Measurements from ENCODE around the gene MAD2L2. TPM values are rescaled to one million over a fixed set of nuclear protein-coding genes. Genes with fewer than 3 reads are reported as not detected.

MAD2L2 gene
- total and polyA plus RNA-seq, 9 of the 15 experiments (the other 6 are each of a cell fraction or from before 2014, with no cell fraction given), result 12.4 to 286 (median 143) TPM

DNA sequence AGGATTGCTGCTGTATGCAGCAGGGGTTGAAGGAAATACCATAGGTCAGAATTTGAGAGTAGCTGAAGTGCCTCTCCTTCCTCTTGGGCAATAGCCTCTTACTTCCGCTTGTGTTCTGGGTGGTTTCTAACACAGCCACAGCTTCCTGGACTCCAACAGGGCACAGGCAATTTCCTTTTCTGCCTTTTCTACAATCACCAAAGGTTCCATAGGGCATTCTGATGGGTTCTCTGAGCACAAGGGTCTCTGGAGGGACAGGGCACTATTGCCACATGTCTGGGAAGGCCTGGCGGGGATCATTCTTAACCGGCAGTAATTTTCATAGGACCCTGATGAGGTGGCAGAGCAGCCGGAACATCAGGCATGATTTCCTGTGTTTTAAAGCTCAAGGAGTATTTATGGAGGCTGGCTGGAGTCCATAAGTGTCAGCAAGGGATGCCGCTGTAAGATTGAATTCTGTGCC lies 49.5 kb upstream of the MAD2L2 start:
- TF ChIP-seq, protein P1, sequence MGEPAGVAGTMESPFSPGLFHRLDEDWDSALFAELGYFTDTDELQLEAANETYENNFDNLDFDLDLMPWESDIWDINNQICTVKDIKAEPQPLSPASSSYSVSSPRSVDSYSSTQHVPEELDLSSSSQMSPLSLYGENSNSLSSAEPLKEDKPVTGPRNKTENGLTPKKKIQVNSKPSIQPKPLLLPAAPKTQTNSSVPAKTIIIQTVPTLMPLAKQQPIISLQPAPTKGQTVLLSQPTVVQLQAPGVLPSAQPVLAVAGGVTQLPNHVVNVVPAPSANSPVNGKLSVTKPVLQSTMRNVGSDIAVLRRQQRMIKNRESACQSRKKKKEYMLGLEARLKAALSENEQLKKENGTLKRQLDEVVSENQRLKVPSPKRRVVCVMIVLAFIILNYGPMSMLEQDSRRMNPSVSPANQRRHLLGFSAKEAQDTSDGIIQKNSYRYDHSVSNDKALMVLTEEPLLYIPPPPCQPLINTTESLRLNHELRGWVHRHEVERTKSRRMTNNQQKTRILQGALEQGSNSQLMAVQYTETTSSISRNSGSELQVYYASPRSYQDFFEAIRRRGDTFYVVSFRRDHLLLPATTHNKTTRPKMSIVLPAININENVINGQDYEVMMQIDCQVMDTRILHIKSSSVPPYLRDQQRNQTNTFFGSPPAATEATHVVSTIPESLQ (CRISPR knock-in tag; IDR thresholded peaks at IDR 0.05), result no peak
- TF ChIP-seq NUFIP1 (IDR thresholded peaks at IDR 0.05; ENCODE audit: partially characterized antibody), result no peak
- TF ChIP-seq RBM14 (IDR thresholded peaks at IDR 0.05; ENCODE audit: borderline replicate concordance, insufficient read depth, low read depth, low read length), result no peak
- peak; percentile 30; the same call in 1 of the 2 replicates for TF ChIP-seq GABPA (tag; conservative IDR thresholded peaks at IDR 0.05; ENCODE audit: low read depth)
- TF ChIP-seq TEAD1 (CRISPR knock-in tag; IDR thresholded peaks at IDR 0.05), result no peak
- no peak for TF ChIP-seq TCF7L2 (IDR thresholded peaks at IDR 0.05; ENCODE audit: low read depth, low read length)
- TF ChIP-seq KLF1 (tag; IDR thresholded peaks at IDR 0.05), result no peak
- TF ChIP-seq PML (IDR thresholded peaks at IDR 0.05; ENCODE audit: low read length), result no peak
- peak; percentile 79 for TF ChIP-seq CEBPB (tag; IDR thresholded peaks at IDR 0.05)
- TF ChIP-seq FIP1L1 (IDR thresholded peaks at IDR 0.05; ENCODE audit: low read depth, low read length, poor library complexity, severe bottlenecking), result no peak
- TF ChIP-seq SNIP1 (IDR thresholded peaks at IDR 0.05; ENCODE audit: low read depth), result no peak
- TF ChIP-seq, protein P2, sequence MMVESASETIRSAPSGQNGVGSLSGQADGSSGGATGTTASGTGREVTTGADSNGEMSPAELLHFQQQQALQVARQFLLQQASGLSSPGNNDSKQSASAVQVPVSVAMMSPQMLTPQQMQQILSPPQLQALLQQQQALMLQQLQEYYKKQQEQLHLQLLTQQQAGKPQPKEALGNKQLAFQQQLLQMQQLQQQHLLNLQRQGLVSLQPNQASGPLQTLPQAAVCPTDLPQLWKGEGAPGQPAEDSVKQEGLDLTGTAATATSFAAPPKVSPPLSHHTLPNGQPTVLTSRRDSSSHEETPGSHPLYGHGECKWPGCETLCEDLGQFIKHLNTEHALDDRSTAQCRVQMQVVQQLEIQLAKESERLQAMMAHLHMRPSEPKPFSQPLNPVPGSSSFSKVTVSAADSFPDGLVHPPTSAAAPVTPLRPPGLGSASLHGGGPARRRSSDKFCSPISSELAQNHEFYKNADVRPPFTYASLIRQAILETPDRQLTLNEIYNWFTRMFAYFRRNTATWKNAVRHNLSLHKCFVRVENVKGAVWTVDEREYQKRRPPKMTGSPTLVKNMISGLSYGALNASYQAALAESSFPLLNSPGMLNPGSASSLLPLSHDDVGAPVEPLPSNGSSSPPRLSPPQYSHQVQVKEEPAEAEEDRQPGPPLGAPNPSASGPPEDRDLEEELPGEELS (CRISPR knock-in tag; IDR thresholded peaks at IDR 0.05; ENCODE audit: borderline replicate concordance), result no peak
- TF ChIP-seq, protein P3, sequence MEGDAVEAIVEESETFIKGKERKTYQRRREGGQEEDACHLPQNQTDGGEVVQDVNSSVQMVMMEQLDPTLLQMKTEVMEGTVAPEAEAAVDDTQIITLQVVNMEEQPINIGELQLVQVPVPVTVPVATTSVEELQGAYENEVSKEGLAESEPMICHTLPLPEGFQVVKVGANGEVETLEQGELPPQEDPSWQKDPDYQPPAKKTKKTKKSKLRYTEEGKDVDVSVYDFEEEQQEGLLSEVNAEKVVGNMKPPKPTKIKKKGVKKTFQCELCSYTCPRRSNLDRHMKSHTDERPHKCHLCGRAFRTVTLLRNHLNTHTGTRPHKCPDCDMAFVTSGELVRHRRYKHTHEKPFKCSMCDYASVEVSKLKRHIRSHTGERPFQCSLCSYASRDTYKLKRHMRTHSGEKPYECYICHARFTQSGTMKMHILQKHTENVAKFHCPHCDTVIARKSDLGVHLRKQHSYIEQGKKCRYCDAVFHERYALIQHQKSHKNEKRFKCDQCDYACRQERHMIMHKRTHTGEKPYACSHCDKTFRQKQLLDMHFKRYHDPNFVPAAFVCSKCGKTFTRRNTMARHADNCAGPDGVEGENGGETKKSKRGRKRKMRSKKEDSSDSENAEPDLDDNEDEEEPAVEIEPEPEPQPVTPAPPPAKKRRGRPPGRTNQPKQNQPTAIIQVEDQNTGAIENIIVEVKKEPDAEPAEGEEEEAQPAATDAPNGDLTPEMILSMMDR (IDR thresholded peaks at IDR 0.05 in 2 of 3, conservative IDR thresholded peaks at IDR 0.05 in 1 of 3; ENCODE audit: insufficient read depth in 2 of 3, low read depth in 1 of 3, low read length in 3 of 3), result no peak
- no peak for TF ChIP-seq SOX6 (IDR thresholded peaks at IDR 0.05)
- peak; percentile 76 for TF ChIP-seq CEBPG (CRISPR knock-in tag; IDR thresholded peaks at IDR 0.05)
- TF ChIP-seq CEBPG (tag; conservative IDR thresholded peaks at IDR 0.05 in 1 of 2, IDR thresholded peaks at IDR 0.05 in 1 of 2), result peak; percentile 18 to 42; a peak in 3 of 4 replicates
- TF ChIP-seq ZFPM2 (CRISPR knock-in tag; IDR thresholded peaks at IDR 0.05), result no peak
- BruUV-seq (replicated peaks), result no TSS peak
- no peak for ATAC-seq
- H3K4me1 ChIP-seq (replicated peaks in 1 of 2; ENCODE audit: control insufficient read depth in 2 of 2, insufficient read depth in 2 of 2, low read length in 2 of 2), result peaks cover 27 to 38% of the 10 kb centered on the region in 2 experiments
- ChIA-PET POLR2A (interaction anchor here (0.6 to 1.2 kb wide), 3 partner anchors 10 to 76 kb away, joined by 3 to 5 read pairs (median 3); partner anchors contain the start of gene CLCN6), CTCF (ENCODE audit: low intra/inter-chr PET ratio) (no interaction called here)
- no peaks in the 10 kb centered on the region for H4K20me1 ChIP-seq (replicated peaks; ENCODE audit: control insufficient read depth, insufficient read depth, low read length)
- peaks cover 5% of the 10 kb centered on the region for H3K9me1 ChIP-seq (ENCODE audit: control insufficient read depth, insufficient read depth, low read length)
- no peak overlapping the region for H3K9ac ChIP-seq (ENCODE audit: insufficient read depth in 1 of 2, low read depth in 2 of 2, low read length in 2 of 2)
- no peak overlapping the region for H3K4me3 ChIP-seq
- peak overlapping the region; percentile 21; the same call in 1 of the 2 replicates for H2AFZ ChIP-seq (ENCODE audit: low read depth, low read length)
- no peak overlapping the region for H3K4me2 ChIP-seq (ENCODE audit: insufficient read depth, low read length)
- FAIRE-seq, result no peak
- no peaks in the 10 kb centered on the region for H3K27me3 ChIP-seq (ENCODE audit: control insufficient read depth in 2 of 2, insufficient read depth in 2 of 2, low read length in 2 of 2)
- 78% methylated on average over 5 of the region's 5 CpGs for WGBS (ENCODE audit: insufficient coverage, low coverage, missing lambda C conversion rate)
- no peak for DNase-seq (ENCODE audit: extremely low read depth in 1 of 4, low spot score in 3 of 4)
- no peaks in the 10 kb centered on the region for H3K36me3 ChIP-seq (ENCODE audit: control insufficient read depth, insufficient read depth, low read length)
- intact Hi-C loops (cut with micrococcal nuclease), result no loop called here
- in situ Hi-C loops (cut with MboI), result no loop called here
- H3K9me3 ChIP-seq (replicated peaks; ENCODE audit: control insufficient read depth, insufficient read depth, low read depth, low read length), result no peaks in the 10 kb centered on the region
- H3K27ac ChIP-seq (ENCODE audit: extremely low read depth, low read depth, low read length), result no peak overlapping the region
- no peaks in the 10 kb centered on the region for H3K79me2 ChIP-seq (ENCODE audit: control insufficient read depth, insufficient read depth, low read length)
